ENCODE results near the gene KRCC1.
A peak's percentile ranks its signal among the peaks of the same experiment; 100 is the strongest.
"Not testable (repeated sequence)": the region's sequence is repeated elsewhere in the genome, so short reads cannot be mapped to it uniquely, and the experiment has no call there.

KRCC1 gene

GRCh38 chr2:88038263-88039105 lies 17.1 kb downstream of the KRCC1 start:
- DNase-seq (ENCODE audit: low read depth in 2 of 2): no peak

- DNase-seq (ENCODE audit: low read depth in 2 of 2): no peak
Observed at GRCh38 chr2:88036606-88037005, 19.0 kb downstream of the KRCC1 start.

GRCh38 chr2:88036182-88036581 lies 19.4 kb downstream of the KRCC1 start:
- DNase-seq (ENCODE audit: low read depth in 2 of 2): no peak

- no peak for DNase-seq (ENCODE audit: low read depth in 2 of 2)
Observed at GRCh38 chr2:88032070-88032702, 23.4 kb downstream of the KRCC1 start.

GRCh38 chr2:88028931-88029330 lies 26.7 kb downstream of the KRCC1 start:
- no peak for DNase-seq (ENCODE audit: low read depth in 2 of 2)

GRCh38 chr2:88027697-88028389 lies 27.7 kb downstream of the KRCC1 start:
- no peak for DNase-seq (ENCODE audit: low read depth in 2 of 2)

GRCh38 chr2:88024509-88024908 lies 31.1 kb downstream of the KRCC1 start:
- DNase-seq (ENCODE audit: low read depth in 2 of 2): no peak

- no peak for DNase-seq (ENCODE audit: low read depth in 2 of 2)
Observed at GRCh38 chr2:88022669-88022921, 33.0 kb downstream of the KRCC1 start.

- DNase-seq (ENCODE audit: low read depth in 2 of 2): no peak
Observed at GRCh38 chr2:88019985-88020384, 35.6 kb downstream of the KRCC1 start.

GRCh38 chr2:88018909-88019308 lies 36.7 kb downstream of the KRCC1 start:
- no peak for DNase-seq (ENCODE audit: low read depth in 2 of 2)

GRCh38 chr2:88018077-88018805 lies 37.3 kb downstream of the KRCC1 start:
- not testable (repeated sequence) for DNase-seq (ENCODE audit: low read depth in 2 of 2)

- not testable (repeated sequence) for DNase-seq (ENCODE audit: low read depth in 2 of 2)
Observed at GRCh38 chr2:88017780-88018038, 37.9 kb downstream of the KRCC1 start.

- peak in 1 of 2 donors; percentile 36 for DNase-seq (ENCODE audit: low read depth in 2 of 2)
Observed at GRCh38 chr2:88016960-88017779, 38.4 kb downstream of the KRCC1 start.

GRCh38 chr2:88016086-88016959 lies 39.3 kb downstream of the KRCC1 start, which contains the start of gene RNU2-63P:
RNU2-63P (minus strand) TSS chr2:88016547.
- DNase-seq (ENCODE audit: low read depth in 2 of 2): peak; percentile 46 to 63

- DNase-seq (ENCODE audit: low read depth in 2 of 2): no peak
Observed at GRCh38 chr2:88011011-88011410, 44.6 kb downstream of the KRCC1 start.

GRCh38 chr2:88010136-88010535 lies 45.4 kb downstream of the KRCC1 start:
- no peak for DNase-seq (ENCODE audit: low read depth in 2 of 2)

GRCh38 chr2:88006912-88007439 lies 48.6 kb downstream of the KRCC1 start:
- DNase-seq (ENCODE audit: low read depth in 2 of 2): no peak

- DNase-seq (ENCODE audit: low read depth in 2 of 2): no peak
Observed at GRCh38 chr2:88005776-88006175, 49.8 kb downstream of the KRCC1 start.

GRCh38 chr2:88003074-88003755 lies 52.4 kb downstream of the KRCC1 start:
- DNase-seq (ENCODE audit: low read depth in 2 of 2): no peak

- no peak for DNase-seq (ENCODE audit: low read depth in 2 of 2)
Observed at GRCh38 chr2:88002359-88002707, 53.2 kb downstream of the KRCC1 start.

Data from stimulated activated CD8-positive, alpha-beta memory T cell treated with anti-CD3 and anti-CD28 coated beads, Interleukin-7, amount 100 ng/mL, for 4 hours (primary cell).